ENCODE results near the gene CDIP1. TPM values are rescaled to one million over a fixed set of nuclear protein-coding genes. Genes with fewer than 3 reads are reported as not detected.

CDIP1 gene
- total RNA-seq, 1 experiment from 2014 or later, result 49.7 TPM

DNA sequence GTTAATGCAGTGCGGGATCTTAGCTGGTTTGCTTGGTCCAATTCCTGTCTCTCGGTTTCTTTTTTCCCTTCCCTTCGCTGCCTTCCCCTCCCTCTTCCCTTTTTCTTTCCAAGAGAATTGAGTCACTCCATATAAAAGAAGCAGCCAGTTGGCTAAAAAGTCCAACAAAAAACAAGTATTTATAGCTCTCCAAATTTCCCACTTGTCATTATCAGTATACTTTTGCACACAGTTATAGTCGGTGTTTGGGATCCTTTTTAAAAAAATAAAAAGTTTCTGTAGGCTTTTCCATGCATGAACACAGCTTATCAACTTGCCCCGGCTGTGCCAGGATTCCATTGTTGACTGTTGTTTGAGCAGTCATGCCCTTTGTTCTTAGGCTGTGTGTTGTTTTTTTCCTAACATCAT is 37.5 kb downstream of the CDIP1 start:
- Histone ChIP-seq H2BK12ac (ENCODE audit: insufficient read length, low read depth, low read length) (no peak overlapping the region), H2BK120ac (ENCODE audit: low read depth, low read length, poor library complexity, severe bottlenecking) (no peak overlapping the region), H3K14ac (ENCODE audit: insufficient read depth, low read length) (no peak overlapping the region), H4K5ac (ENCODE audit: insufficient read length, low read depth, low read length) (no peak overlapping the region), H3K9ac (ENCODE audit: extremely low read depth, insufficient read length, low read length) (no peak overlapping the region), H2AFZ (ENCODE audit: low read length) (no peak overlapping the region), H4K91ac (ENCODE audit: insufficient read length, low read depth, low read length) (no peak overlapping the region), H2BK5ac (ENCODE audit: insufficient read length, low read length) (no peak overlapping the region), H2BK20ac (ENCODE audit: low read depth, low read length, poor library complexity, severe bottlenecking) (no peak overlapping the region), H3K23ac (ENCODE audit: insufficient read length, low read depth, low read length) (no peak overlapping the region), H3K56ac (ENCODE audit: insufficient read length, low read depth, low read length) (no peak overlapping the region), H3K27me3 (ENCODE audit: insufficient read depth, low read length) (no peaks in the 10 kb centered on the region), H3K79me1 (ENCODE audit: insufficient read depth, low read depth, low read length, poor library complexity, severe bottlenecking) (no peaks in the 10 kb centered on the region), H2AK5ac (ENCODE audit: insufficient read length, low read length) (no peak overlapping the region), H3K18ac (ENCODE audit: insufficient read length, low read depth, low read length) (no peak overlapping the region), H3K79me2 (ENCODE audit: insufficient read depth, low read length) (no peaks in the 10 kb centered on the region), H3K4ac (ENCODE audit: low read depth, low read length) (no peak overlapping the region), H3K4me1 (ENCODE audit: insufficient read depth, low read length) (no peaks in the 10 kb centered on the region), H3K9me3 (ENCODE audit: control insufficient read depth, low read depth, low read length) (no peaks in the 10 kb centered on the region), H3K4me2 (ENCODE audit: insufficient read depth, insufficient read length, low read length) (no peak overlapping the region), H4K20me1 (ENCODE audit: control insufficient read depth, insufficient read depth, insufficient read length) (no peaks in the 10 kb centered on the region), H2BK15ac (ENCODE audit: low read depth, low read length) (no peak overlapping the region), H3T11ph (ENCODE audit: low read length) (no peak overlapping the region), H3K23me2 (ENCODE audit: insufficient read length, low read depth, low read length, poor library complexity, severe bottlenecking) (no peaks in the 10 kb centered on the region), H4K8ac (replicated peaks; ENCODE audit: insufficient read length, low read depth, low read length) (no peak overlapping the region), H3K27ac (ENCODE audit: insufficient read length, low read depth, low read length) (no peak overlapping the region)
- peak overlapping the region in 2 of 3 experiments; percentile 33 to 61; a peak in 4 of 7 replicates for H3K27ac Mint-ChIP-seq
- no CpG with 5 or more reads among the region's 5 CpGs for WGBS (ENCODE audit: extremely low coverage, insufficient read length, low lambda C conversion rate)
- H3K27me3 Mint-ChIP-seq (ENCODE audit: low read depth), result no peaks in the 10 kb centered on the region
- H3K4me3 Mint-ChIP-seq, result no peak overlapping the region
- no peak for DNase-seq
- peaks cover 24 to 35% of the 10 kb centered on the region in 2 experiments for H3K4me1 Mint-ChIP-seq
- TF ChIP-seq, protein P1, sequence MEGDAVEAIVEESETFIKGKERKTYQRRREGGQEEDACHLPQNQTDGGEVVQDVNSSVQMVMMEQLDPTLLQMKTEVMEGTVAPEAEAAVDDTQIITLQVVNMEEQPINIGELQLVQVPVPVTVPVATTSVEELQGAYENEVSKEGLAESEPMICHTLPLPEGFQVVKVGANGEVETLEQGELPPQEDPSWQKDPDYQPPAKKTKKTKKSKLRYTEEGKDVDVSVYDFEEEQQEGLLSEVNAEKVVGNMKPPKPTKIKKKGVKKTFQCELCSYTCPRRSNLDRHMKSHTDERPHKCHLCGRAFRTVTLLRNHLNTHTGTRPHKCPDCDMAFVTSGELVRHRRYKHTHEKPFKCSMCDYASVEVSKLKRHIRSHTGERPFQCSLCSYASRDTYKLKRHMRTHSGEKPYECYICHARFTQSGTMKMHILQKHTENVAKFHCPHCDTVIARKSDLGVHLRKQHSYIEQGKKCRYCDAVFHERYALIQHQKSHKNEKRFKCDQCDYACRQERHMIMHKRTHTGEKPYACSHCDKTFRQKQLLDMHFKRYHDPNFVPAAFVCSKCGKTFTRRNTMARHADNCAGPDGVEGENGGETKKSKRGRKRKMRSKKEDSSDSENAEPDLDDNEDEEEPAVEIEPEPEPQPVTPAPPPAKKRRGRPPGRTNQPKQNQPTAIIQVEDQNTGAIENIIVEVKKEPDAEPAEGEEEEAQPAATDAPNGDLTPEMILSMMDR (conservative IDR thresholded peaks at IDR 0.05), result no peak
- H3K36me3 Mint-ChIP-seq (ENCODE audit: insufficient read depth in 1 of 3, low read depth in 3 of 3), result peaks cover 0 to 4% (median 0%) of the 10 kb centered on the region in 3 experiments; a peak in 2 of 7 replicates
- no peaks in the 10 kb centered on the region for H3K9me3 Mint-ChIP-seq
